ENCODE results near the gene ARL8B. TPM values are rescaled to one million over a fixed set of nuclear protein-coding genes. Genes with fewer than 3 reads are reported as not detected.

Gene ARL8B
- total RNA-seq, 1 experiment from 2014 or later: 28.3 TPM

DNA sequence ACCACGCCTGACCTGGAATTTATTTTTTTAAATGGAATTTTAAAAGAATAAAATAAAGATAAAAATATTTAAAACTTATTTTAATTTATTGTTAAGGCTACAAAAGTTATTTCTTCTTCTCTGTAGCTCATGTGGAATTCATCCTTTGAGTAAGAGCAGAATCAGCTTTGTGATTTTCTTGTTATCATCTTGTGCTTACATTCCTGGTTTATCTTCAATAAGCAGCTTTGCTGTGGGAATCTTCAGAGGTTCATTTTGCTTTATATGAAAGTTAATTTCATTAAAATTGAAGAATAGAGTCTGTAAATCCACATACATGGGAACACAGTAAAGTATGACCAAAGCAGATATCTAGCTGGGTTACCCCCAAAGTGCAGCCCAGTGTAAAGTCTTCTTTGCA is 35.4 kb upstream of the ARL8B start:
- ATAC-seq: no peak
- no peaks in the 10 kb centered on the region for H3K9me3 Mint-ChIP-seq
- 0 out of 2 replicates have a peak, but pooled peaks cover 5% of the 10 kb centered on the region for H3K4me1 Mint-ChIP-seq
- TF ChIP-seq, protein P1, sequence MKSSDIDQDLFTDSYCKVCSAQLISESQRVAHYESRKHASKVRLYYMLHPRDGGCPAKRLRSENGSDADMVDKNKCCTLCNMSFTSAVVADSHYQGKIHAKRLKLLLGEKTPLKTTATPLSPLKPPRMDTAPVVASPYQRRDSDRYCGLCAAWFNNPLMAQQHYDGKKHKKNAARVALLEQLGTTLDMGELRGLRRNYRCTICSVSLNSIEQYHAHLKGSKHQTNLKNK (CRISPR knock-in tag; IDR thresholded peaks at IDR 0.05): no peak
- no peak for TF ChIP-seq NR3C1 (CRISPR knock-in tag; conservative IDR thresholded peaks at IDR 0.05; ENCODE audit: low read depth)
- CTCF ChIA-PET: no interaction called here
- no peak overlapping the region for H3K4me3 Mint-ChIP-seq
- no peak for DNase-seq (ENCODE audit: low spot score)
- POLR2A ChIA-PET: no interaction called here
- no peaks in the 10 kb centered on the region for H3K36me3 Mint-ChIP-seq
- no peak overlapping the region for H3K27ac Mint-ChIP-seq
- H3K27me3 Mint-ChIP-seq (ENCODE audit: low read depth): peaks cover 3% of the 10 kb centered on the region; the same call in 1 of the 2 replicates

DNA sequence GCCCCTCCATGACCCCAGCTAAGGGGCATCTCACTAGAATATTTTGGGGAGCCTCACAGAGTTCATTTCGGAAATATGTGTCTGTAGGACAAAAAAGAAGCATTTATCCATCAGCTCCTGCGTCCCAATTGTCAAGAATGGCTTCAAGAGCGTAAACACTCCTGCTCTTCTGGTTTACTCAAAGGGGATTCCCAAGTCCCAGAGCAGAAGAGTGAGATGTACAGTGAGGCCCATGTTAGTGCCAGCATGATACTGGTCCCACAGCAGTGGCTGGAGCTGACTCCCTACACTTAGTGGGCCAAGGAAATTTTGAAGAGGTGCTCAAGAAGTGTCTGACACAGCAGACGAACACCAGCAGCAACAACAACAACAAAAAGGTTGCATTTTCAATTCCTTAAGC is 34.9 kb upstream of the ARL8B start:
- CTCF ChIA-PET: no interaction called here
- TF ChIP-seq ELF4 (CRISPR knock-in tag; IDR thresholded peaks at IDR 0.05; ENCODE audit: low read depth): no peak
- TF ChIP-seq, protein P1 (CRISPR knock-in tag; IDR thresholded peaks at IDR 0.05): no peak
- TF ChIP-seq TEAD4 (CRISPR knock-in tag; IDR thresholded peaks at IDR 0.05): no peak
- TF ChIP-seq, protein P2, sequence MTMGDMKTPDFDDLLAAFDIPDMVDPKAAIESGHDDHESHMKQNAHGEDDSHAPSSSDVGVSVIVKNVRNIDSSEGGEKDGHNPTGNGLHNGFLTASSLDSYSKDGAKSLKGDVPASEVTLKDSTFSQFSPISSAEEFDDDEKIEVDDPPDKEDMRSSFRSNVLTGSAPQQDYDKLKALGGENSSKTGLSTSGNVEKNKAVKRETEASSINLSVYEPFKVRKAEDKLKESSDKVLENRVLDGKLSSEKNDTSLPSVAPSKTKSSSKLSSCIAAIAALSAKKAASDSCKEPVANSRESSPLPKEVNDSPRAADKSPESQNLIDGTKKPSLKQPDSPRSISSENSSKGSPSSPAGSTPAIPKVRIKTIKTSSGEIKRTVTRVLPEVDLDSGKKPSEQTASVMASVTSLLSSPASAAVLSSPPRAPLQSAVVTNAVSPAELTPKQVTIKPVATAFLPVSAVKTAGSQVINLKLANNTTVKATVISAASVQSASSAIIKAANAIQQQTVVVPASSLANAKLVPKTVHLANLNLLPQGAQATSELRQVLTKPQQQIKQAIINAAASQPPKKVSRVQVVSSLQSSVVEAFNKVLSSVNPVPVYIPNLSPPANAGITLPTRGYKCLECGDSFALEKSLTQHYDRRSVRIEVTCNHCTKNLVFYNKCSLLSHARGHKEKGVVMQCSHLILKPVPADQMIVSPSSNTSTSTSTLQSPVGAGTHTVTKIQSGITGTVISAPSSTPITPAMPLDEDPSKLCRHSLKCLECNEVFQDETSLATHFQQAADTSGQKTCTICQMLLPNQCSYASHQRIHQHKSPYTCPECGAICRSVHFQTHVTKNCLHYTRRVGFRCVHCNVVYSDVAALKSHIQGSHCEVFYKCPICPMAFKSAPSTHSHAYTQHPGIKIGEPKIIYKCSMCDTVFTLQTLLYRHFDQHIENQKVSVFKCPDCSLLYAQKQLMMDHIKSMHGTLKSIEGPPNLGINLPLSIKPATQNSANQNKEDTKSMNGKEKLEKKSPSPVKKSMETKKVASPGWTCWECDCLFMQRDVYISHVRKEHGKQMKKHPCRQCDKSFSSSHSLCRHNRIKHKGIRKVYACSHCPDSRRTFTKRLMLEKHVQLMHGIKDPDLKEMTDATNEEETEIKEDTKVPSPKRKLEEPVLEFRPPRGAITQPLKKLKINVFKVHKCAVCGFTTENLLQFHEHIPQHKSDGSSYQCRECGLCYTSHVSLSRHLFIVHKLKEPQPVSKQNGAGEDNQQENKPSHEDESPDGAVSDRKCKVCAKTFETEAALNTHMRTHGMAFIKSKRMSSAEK (CRISPR knock-in tag; IDR thresholded peaks at IDR 0.05; ENCODE audit: borderline replicate concordance): no peak
- no peak for TF ChIP-seq ZNF232 (CRISPR knock-in tag; IDR thresholded peaks at IDR 0.05)
- no peak for TF ChIP-seq ZNF671 (CRISPR knock-in tag; IDR thresholded peaks at IDR 0.05)
- TF ChIP-seq, protein P3, sequence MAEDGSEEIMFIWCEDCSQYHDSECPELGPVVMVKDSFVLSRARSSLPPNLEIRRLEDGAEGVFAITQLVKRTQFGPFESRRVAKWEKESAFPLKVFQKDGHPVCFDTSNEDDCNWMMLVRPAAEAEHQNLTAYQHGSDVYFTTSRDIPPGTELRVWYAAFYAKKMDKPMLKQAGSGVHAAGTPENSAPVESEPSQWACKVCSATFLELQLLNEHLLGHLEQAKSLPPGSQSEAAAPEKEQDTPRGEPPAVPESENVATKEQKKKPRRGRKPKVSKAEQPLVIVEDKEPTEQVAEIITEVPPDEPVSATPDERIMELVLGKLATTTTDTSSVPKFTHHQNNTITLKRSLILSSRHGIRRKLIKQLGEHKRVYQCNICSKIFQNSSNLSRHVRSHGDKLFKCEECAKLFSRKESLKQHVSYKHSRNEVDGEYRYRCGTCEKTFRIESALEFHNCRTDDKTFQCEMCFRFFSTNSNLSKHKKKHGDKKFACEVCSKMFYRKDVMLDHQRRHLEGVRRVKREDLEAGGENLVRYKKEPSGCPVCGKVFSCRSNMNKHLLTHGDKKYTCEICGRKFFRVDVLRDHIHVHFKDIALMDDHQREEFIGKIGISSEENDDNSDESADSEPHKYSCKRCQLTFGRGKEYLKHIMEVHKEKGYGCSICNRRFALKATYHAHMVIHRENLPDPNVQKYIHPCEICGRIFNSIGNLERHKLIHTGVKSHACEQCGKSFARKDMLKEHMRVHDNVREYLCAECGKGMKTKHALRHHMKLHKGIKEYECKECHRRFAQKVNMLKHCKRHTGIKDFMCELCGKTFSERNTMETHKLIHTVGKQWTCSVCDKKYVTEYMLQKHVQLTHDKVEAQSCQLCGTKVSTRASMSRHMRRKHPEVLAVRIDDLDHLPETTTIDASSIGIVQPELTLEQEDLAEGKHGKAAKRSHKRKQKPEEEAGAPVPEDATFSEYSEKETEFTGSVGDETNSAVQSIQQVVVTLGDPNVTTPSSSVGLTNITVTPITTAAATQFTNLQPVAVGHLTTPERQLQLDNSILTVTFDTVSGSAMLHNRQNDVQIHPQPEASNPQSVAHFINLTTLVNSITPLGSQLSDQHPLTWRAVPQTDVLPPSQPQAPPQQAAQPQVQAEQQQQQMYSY (CRISPR knock-in tag; IDR thresholded peaks at IDR 0.05): no peak
- TF ChIP-seq, protein P4, sequence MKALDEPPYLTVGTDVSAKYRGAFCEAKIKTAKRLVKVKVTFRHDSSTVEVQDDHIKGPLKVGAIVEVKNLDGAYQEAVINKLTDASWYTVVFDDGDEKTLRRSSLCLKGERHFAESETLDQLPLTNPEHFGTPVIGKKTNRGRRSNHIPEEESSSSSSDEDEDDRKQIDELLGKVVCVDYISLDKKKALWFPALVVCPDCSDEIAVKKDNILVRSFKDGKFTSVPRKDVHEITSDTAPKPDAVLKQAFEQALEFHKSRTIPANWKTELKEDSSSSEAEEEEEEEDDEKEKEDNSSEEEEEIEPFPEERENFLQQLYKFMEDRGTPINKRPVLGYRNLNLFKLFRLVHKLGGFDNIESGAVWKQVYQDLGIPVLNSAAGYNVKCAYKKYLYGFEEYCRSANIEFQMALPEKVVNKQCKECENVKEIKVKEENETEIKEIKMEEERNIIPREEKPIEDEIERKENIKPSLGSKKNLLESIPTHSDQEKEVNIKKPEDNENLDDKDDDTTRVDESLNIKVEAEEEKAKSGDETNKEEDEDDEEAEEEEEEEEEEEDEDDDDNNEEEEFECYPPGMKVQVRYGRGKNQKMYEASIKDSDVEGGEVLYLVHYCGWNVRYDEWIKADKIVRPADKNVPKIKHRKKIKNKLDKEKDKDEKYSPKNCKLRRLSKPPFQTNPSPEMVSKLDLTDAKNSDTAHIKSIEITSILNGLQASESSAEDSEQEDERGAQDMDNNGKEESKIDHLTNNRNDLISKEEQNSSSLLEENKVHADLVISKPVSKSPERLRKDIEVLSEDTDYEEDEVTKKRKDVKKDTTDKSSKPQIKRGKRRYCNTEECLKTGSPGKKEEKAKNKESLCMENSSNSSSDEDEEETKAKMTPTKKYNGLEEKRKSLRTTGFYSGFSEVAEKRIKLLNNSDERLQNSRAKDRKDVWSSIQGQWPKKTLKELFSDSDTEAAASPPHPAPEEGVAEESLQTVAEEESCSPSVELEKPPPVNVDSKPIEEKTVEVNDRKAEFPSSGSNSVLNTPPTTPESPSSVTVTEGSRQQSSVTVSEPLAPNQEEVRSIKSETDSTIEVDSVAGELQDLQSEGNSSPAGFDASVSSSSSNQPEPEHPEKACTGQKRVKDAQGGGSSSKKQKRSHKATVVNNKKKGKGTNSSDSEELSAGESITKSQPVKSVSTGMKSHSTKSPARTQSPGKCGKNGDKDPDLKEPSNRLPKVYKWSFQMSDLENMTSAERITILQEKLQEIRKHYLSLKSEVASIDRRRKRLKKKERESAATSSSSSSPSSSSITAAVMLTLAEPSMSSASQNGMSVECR (CRISPR knock-in tag; IDR thresholded peaks at IDR 0.05; ENCODE audit: borderline replicate concordance): no peak
- TF ChIP-seq NFATC4 (CRISPR knock-in tag; IDR thresholded peaks at IDR 0.05): no peak
- no peak for TF ChIP-seq FOXJ3 (CRISPR knock-in tag; IDR thresholded peaks at IDR 0.05; ENCODE audit: borderline replicate concordance)
- no peak for TF ChIP-seq IRF2 (CRISPR knock-in tag; IDR thresholded peaks at IDR 0.05; ENCODE audit: borderline replicate concordance, low read depth)
- TF ChIP-seq, protein P5, sequence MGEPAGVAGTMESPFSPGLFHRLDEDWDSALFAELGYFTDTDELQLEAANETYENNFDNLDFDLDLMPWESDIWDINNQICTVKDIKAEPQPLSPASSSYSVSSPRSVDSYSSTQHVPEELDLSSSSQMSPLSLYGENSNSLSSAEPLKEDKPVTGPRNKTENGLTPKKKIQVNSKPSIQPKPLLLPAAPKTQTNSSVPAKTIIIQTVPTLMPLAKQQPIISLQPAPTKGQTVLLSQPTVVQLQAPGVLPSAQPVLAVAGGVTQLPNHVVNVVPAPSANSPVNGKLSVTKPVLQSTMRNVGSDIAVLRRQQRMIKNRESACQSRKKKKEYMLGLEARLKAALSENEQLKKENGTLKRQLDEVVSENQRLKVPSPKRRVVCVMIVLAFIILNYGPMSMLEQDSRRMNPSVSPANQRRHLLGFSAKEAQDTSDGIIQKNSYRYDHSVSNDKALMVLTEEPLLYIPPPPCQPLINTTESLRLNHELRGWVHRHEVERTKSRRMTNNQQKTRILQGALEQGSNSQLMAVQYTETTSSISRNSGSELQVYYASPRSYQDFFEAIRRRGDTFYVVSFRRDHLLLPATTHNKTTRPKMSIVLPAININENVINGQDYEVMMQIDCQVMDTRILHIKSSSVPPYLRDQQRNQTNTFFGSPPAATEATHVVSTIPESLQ (CRISPR knock-in tag; IDR thresholded peaks at IDR 0.05): no peak
- 0 out of 2 replicates have a peak, but pooled peaks cover under 1% of the 10 kb centered on the region for H3K4me1 Mint-ChIP-seq

More for the DNA sequence above, 34.9 kb upstream of the ARL8B start:
- Mint-ChIP-seq H3K36me3 (no peaks in the 10 kb centered on the region), H3K27ac (no peak overlapping the region), H3K27me3 (ENCODE audit: low read depth) (peaks cover 3% of the 10 kb centered on the region; the same call in 1 of the 2 replicates), H3K9me3 (no peaks in the 10 kb centered on the region), H3K4me3 (no peak overlapping the region)
- POLR2A ChIA-PET: no interaction called here
- DNase-seq (ENCODE audit: low spot score) (no peak), ATAC-seq (no peak)
